CD4-positive, alpha-beta memory T cell (primary cell): Measurements from ENCODE around the gene LRIT3. TPM values are rescaled to one million over a fixed set of nuclear protein-coding genes. Genes with fewer than 3 reads are reported as not detected.
"Not testable (repeated sequence)": the region's sequence is repeated elsewhere in the genome, so short reads cannot be mapped to it uniquely, and the experiment has no call there.

Source experiments
- CTCF ChIA-PET: fragments of 350-600 bp; sonication (Branson Sonifier 250); formaldehyde crosslinking; loops from one replicate; lab custom pipeline; 2021; ENCODE audit warnings: inconsistent platforms; ENCODE audit not compliant: partially characterized antibody; lab: Charles Lee
- POLR2A ChIA-PET: fragments of 350-600 bp; sonication (Branson Sonifier 250); formaldehyde crosslinking; loops from one replicate; lab custom pipeline; 2021; ENCODE audit not compliant: partially characterized antibody; lab: Charles Lee
- DNase-seq, 5 donors: peaks; one replicate each; pipeline versions ENCODE4 v3.0.0 to v3.0.0-alpha.2; 2020 to 2022; ENCODE audit warnings: mixed read lengths in 1 of 5
- H3K27ac ChIP-seq: one replicate; pipeline ENCODE4 v1.7.0; 2013; ENCODE audit warnings: low read depth, low read length
- H3K27me3 ChIP-seq: 2 replicates; pipeline ENCODE4 v1.7.0; 2013; ENCODE audit warnings: mild to moderate bottlenecking, low read length, moderate library complexity; ENCODE audit not compliant: insufficient read depth
- H3K36me3 ChIP-seq: 2 replicates; pipeline ENCODE4 v1.7.0; 2013; ENCODE audit warnings: mild to moderate bottlenecking, low read length, moderate library complexity; ENCODE audit not compliant: insufficient read depth
- H3K4me1 ChIP-seq: 2 replicates; pipeline ENCODE4 v1.7.0; 2013; ENCODE audit warnings: mild to moderate bottlenecking, low read length, moderate library complexity; ENCODE audit not compliant: insufficient read depth
- H3K4me3 ChIP-seq, 2 donors: one replicate each; pipeline ENCODE4 v1.7.0; 2013; ENCODE audit warnings: low read length in 2 of 2, mild to moderate bottlenecking in 1 of 2
- H3K9me3 ChIP-seq, 2 donors: one replicate each; pipeline ENCODE4 v1.7.0; 2013; ENCODE audit warnings: low read length in 2 of 2, control low read depth in 1 of 2; ENCODE audit not compliant: control insufficient read depth in 1 of 2
- H3K27ac Mint-ChIP-seq, 7 donors: one replicate each; pipeline ENCODE4 v1.8.0; 2020 to 2021; ENCODE audit warnings: mixed read lengths in 7 of 7, mild to moderate bottlenecking in 6 of 7, inconsistent platforms in 3 of 7, moderate library complexity in 3 of 7
- H3K27me3 Mint-ChIP-seq, 2 donors: one replicate each; pipeline ENCODE4 v1.8.0; 2020 to 2021; ENCODE audit warnings: mixed read lengths in 2 of 2
- H3K36me3 Mint-ChIP-seq, 2 donors: one replicate each; pipeline ENCODE4 v1.8.0; 2020 to 2021; ENCODE audit warnings: mixed read lengths in 2 of 2, inconsistent platforms in 1 of 2, mild to moderate bottlenecking in 1 of 2
- H3K4me1 Mint-ChIP-seq, 4 donors: one replicate each; pipeline ENCODE4 v1.8.0; 2020 to 2021; ENCODE audit warnings: mixed read lengths in 4 of 4, mild to moderate bottlenecking in 1 of 4
- H3K4me3 Mint-ChIP-seq, 8 donors: one replicate each; pipeline ENCODE4 v1.8.0; 2020 to 2021; ENCODE audit warnings: mixed read lengths in 8 of 8, mild to moderate bottlenecking in 7 of 8, moderate library complexity in 6 of 8, inconsistent platforms in 3 of 8
- H3K9me3 Mint-ChIP-seq, 8 donors: one replicate each; pipeline ENCODE4 v1.8.0; 2020 to 2021; ENCODE audit warnings: mixed read lengths in 8 of 8, mild to moderate bottlenecking in 5 of 8, inconsistent platforms in 3 of 8, moderate library complexity in 1 of 8
- intact Hi-C: fragments of 100-400 bp; cut with micrococcal nuclease; formaldehyde crosslinking; loops from one replicate; pipeline ENCODE4 v1.15.1; 2023
- polyA plus RNA-seq, 2 donors: library from polyadenylated mRNA; unstranded; fragments of 300-500 nt; fragmentation: Illumina TruSeq; gene quantifications; one replicate each; pipeline ENCODE4 v1.2.3, GENCODE V29; 2021
- total RNA-seq, 2 experiments: library from RNA; stranded (reverse); gene quantifications; one replicate each; pipeline ENCODE4 v1.2.3, GENCODE V29; 2021

The LRIT3 gene
- total and polyA plus RNA-seq, 4 experiments from 2014 or later, result 0.26 to 0.33 TPM; not detected in 2

GRCh38 chr4:109872065-109872464 is 24.2 kb downstream of the LRIT3 start:
- H3K27me3 Mint-ChIP-seq, result peaks cover 4 to 6% of the 10 kb centered on the region in 2 donors

GRCh38 chr4:109872950-109873656 is 25.2 kb downstream of the LRIT3 start:
- Histone ChIP-seq H3K4me1 (no peaks in the 10 kb centered on the region), H3K27ac (no peak overlapping the region), H3K4me3 (no peak overlapping the region), H3K36me3 (no peaks in the 10 kb centered on the region), H3K27me3 (no peaks in the 10 kb centered on the region), H3K9me3 (no peaks in the 10 kb centered on the region)
- ChIA-PET POLR2A (no interaction called here), CTCF (no interaction called here)
- H3K4me1 Mint-ChIP-seq, result no peaks in the 10 kb centered on the region
- intact Hi-C loops, result no loop called here
- H3K4me3 Mint-ChIP-seq, result no peak overlapping the region
- H3K27ac Mint-ChIP-seq, result no peak overlapping the region
- H3K27me3 Mint-ChIP-seq, result peaks cover 5 to 6% of the 10 kb centered on the region in 2 donors
- H3K36me3 Mint-ChIP-seq, result peaks cover 6 to 19% of the 10 kb centered on the region in 2 donors
- H3K9me3 Mint-ChIP-seq, result peaks cover 0 to 2% (median 0%) of the 10 kb centered on the region in 8 donors
- no peak for DNase-seq

More at GRCh38 chr4:109872065-109872464, 24.2 kb downstream of the LRIT3 start:
- Mint-ChIP-seq H3K4me1 (no peaks in the 10 kb centered on the region), H3K36me3 (peaks cover 6 to 19% of the 10 kb centered on the region in 2 donors), H3K27ac (no peak overlapping the region), H3K9me3 (peaks cover 0 to 2% (median 0%) of the 10 kb centered on the region in 8 donors), H3K4me3 (no peak overlapping the region)
- H3K27ac ChIP-seq, result no peak overlapping the region
- intact Hi-C loops, result no loop called here
- no peak overlapping the region for H3K4me3 ChIP-seq
- no peaks in the 10 kb centered on the region for H3K36me3 ChIP-seq
- no peaks in the 10 kb centered on the region for H3K9me3 ChIP-seq
- DNase-seq, result no peak
- H3K4me1 ChIP-seq, result no peaks in the 10 kb centered on the region
- POLR2A ChIA-PET, result no interaction called here
- no peaks in the 10 kb centered on the region for H3K27me3 ChIP-seq
- CTCF ChIA-PET, result no interaction called here

GRCh38 chr4:109873791-109874514 is 26.0 kb downstream of the LRIT3 start:
- no peak overlapping the region for H3K27ac Mint-ChIP-seq
- intact Hi-C loops, result no loop called here
- H3K27me3 ChIP-seq, result no peaks in the 10 kb centered on the region
- H3K4me3 ChIP-seq, result no peak overlapping the region
- peaks cover 6 to 19% of the 10 kb centered on the region in 2 donors for H3K36me3 Mint-ChIP-seq
- DNase-seq, result no peak
- peaks cover 0 to 2% (median 0%) of the 10 kb centered on the region in 8 donors for H3K9me3 Mint-ChIP-seq
- H3K27ac ChIP-seq, result no peak overlapping the region
- ChIA-PET POLR2A (no interaction called here), CTCF (no interaction called here)
- no peaks in the 10 kb centered on the region for H3K4me1 Mint-ChIP-seq
- H3K27me3 Mint-ChIP-seq, result peaks cover 8 to 11% of the 10 kb centered on the region in 2 donors
- no peak overlapping the region for H3K4me3 Mint-ChIP-seq
- no peaks in the 10 kb centered on the region for H3K9me3 ChIP-seq
- H3K36me3 ChIP-seq, result no peaks in the 10 kb centered on the region
- no peaks in the 10 kb centered on the region for H3K4me1 ChIP-seq

DNA sequence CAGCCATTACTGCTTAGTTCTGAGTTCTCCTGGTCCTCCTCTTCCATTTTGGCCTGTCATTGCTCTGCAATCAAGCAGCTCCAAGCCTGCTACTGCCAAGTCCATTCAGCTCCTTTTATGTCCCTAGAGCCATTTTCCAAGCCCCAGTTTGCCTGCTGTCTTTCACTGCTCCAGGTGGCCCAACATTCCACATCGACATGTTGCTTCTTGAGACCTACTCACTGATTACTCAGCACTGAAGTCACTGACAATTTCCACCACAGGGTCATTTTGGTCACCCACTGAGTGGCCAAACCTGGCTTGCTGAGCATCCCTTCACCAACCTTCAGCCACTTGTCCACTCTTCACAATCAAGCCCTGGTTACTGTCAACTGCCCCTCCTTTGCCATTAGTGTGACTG is 27.2 kb downstream of the LRIT3 start:
- no peak overlapping the region for H3K27ac ChIP-seq
- Mint-ChIP-seq H3K27me3 (peaks cover 8 to 14% of the 10 kb centered on the region in 2 donors), H3K27ac (no peak overlapping the region), H3K9me3 (peaks cover 0 to 2% (median 0%) of the 10 kb centered on the region in 8 donors), H3K36me3 (peaks cover 0 to 10% of the 10 kb centered on the region in 2 donors), H3K4me1 (no peaks in the 10 kb centered on the region), H3K4me3 (no peak overlapping the region)
- no peak overlapping the region for H3K4me3 ChIP-seq
- no peaks in the 10 kb centered on the region for H3K27me3 ChIP-seq
- H3K9me3 ChIP-seq, result no peaks in the 10 kb centered on the region
- H3K4me1 ChIP-seq, result no peaks in the 10 kb centered on the region
- DNase-seq, result no peak
- no peaks in the 10 kb centered on the region for H3K36me3 ChIP-seq
- ChIA-PET CTCF (no interaction called here), POLR2A (no interaction called here)
- intact Hi-C loops, result no loop called here

GRCh38 chr4:109875553-109875952 is 27.6 kb downstream of the LRIT3 start:
- H3K9me3 Mint-ChIP-seq, CTCF ChIA-PET: not testable (repeated sequence)

GRCh38 chr4:109876634-109877265 is 28.8 kb downstream of the LRIT3 start:
- H3K36me3 ChIP-seq, result no peaks in the 10 kb centered on the region
- Mint-ChIP-seq H3K27me3 (peaks cover 9 to 15% of the 10 kb centered on the region in 2 donors), H3K27ac (no peak overlapping the region), H3K4me3 (no peak overlapping the region), H3K36me3 (peaks cover 0 to 5% of the 10 kb centered on the region in 2 donors), H3K4me1 (no peaks in the 10 kb centered on the region), H3K9me3 (peaks cover 0 to 2% (median 0%) of the 10 kb centered on the region in 8 donors)
- no peaks in the 10 kb centered on the region for H3K27me3 ChIP-seq
- no peaks in the 10 kb centered on the region for H3K9me3 ChIP-seq
- no peak for DNase-seq
- H3K4me1 ChIP-seq, result no peaks in the 10 kb centered on the region
- intact Hi-C loops, result no loop called here
- H3K4me3 ChIP-seq, result no peak overlapping the region
- ChIA-PET POLR2A (no interaction called here), CTCF (no interaction called here)
- H3K27ac ChIP-seq, result no peak overlapping the region

More at GRCh38 chr4:109875553-109875952, 27.6 kb downstream of the LRIT3 start:
- H3K4me1 Mint-ChIP-seq, H3K4me3 ChIP-seq, intact Hi-C loops, H3K27ac ChIP-seq, H3K27me3 ChIP-seq, H3K9me3 ChIP-seq, H3K27ac Mint-ChIP-seq, H3K4me3 Mint-ChIP-seq, DNase-seq, H3K4me1 ChIP-seq, POLR2A ChIA-PET, H3K36me3 ChIP-seq, H3K36me3 Mint-ChIP-seq: not testable (repeated sequence)
- H3K27me3 Mint-ChIP-seq, result peaks cover 8 to 14% of the 10 kb centered on the region in 2 donors

GRCh38 chr4:109877400-109877799 is 29.5 kb downstream of the LRIT3 start:
- no peaks in the 10 kb centered on the region for H3K27me3 ChIP-seq
- H3K4me3 Mint-ChIP-seq, result no peak overlapping the region
- H3K4me1 ChIP-seq, result no peaks in the 10 kb centered on the region
- intact Hi-C loops, result no loop called here
- CTCF ChIA-PET, result no interaction called here
- no peak overlapping the region for H3K27ac ChIP-seq
- no peak overlapping the region for H3K27ac Mint-ChIP-seq
- no peak for DNase-seq
- no peaks in the 10 kb centered on the region for H3K4me1 Mint-ChIP-seq
- peaks cover 0 to 5% of the 10 kb centered on the region in 2 donors for H3K36me3 Mint-ChIP-seq
- no peak overlapping the region for H3K4me3 ChIP-seq
- peaks cover 9 to 15% of the 10 kb centered on the region in 2 donors for H3K27me3 Mint-ChIP-seq
- POLR2A ChIA-PET, result no interaction called here
- H3K9me3 ChIP-seq, result no peaks in the 10 kb centered on the region
- H3K36me3 ChIP-seq, result no peaks in the 10 kb centered on the region
- H3K9me3 Mint-ChIP-seq, result peaks cover 0 to 2% (median 0%) of the 10 kb centered on the region in 8 donors
